ENCODE data around the gene PHTF2.
"Not testable (repeated sequence)": the region's sequence is repeated elsewhere in the genome, so short reads cannot be mapped to it uniquely, and the experiment has no call there.

The PHTF2 gene

DNA sequence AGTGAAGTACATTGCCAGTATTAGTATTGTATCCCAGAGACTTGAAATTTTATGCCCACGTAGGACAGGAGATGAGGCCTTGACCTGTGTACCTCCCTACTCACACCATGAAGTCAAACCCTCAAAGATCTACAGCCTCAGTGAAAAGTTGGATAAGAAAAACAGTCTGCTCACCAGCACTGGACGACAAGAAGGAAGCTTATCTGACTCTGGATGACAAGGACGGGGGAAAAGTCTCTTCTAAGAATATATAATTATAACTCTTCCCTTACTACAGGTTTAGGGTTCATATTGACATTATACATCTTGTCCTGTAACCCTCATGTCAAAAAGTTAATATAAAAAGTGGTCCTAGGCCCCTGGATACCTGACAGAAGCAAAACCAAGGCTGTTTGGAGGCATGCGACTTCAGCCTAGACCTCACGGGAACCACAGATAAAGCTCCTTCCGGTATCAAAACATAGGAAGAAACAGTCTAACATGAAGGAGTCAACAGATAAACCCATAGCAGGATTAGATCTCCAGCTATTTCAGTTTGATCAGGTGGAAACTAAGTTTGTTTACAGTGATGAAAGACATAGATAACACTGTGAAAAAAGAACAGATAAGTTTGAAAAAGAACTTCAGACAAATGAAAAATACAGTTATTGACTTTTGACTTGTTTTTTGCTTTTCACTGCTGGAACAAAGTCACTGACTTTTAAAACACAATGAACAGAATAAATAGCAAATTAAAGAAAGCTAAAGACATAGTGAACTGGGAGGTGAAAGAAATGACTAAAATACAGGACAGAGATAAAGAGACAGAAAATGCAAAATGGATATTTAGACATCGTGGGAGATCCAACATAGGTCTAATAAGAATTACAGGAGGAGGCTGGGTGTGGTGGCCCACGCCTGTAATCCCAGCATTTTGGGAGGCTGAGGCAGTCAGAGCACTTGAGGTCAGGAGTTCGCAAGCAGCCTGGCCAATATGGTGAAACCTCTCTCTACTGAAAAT is 145.9 kb downstream of the PHTF2 start:
- no peak for DNase-seq

DNA sequence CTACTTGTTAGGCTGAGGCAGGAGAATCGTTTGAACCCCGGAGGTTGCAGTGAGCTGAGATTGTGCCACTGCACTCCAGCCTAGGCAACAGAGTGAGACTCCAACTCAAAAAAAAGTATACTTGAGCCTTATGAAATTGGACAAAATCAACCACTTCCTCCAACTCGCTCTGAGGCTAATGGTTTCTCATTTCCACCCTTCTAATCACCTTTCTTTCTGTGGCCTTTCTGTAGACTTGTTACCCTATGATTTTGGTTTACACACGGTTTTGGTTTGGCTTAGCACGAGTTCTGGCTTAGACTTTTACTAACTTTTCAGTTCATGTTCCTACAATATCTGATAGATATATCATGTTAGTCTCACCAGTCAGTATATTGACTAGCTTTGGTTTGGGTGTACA is 152.0 kb downstream of the PHTF2 start:
- DNase-seq: no peak

DNA sequence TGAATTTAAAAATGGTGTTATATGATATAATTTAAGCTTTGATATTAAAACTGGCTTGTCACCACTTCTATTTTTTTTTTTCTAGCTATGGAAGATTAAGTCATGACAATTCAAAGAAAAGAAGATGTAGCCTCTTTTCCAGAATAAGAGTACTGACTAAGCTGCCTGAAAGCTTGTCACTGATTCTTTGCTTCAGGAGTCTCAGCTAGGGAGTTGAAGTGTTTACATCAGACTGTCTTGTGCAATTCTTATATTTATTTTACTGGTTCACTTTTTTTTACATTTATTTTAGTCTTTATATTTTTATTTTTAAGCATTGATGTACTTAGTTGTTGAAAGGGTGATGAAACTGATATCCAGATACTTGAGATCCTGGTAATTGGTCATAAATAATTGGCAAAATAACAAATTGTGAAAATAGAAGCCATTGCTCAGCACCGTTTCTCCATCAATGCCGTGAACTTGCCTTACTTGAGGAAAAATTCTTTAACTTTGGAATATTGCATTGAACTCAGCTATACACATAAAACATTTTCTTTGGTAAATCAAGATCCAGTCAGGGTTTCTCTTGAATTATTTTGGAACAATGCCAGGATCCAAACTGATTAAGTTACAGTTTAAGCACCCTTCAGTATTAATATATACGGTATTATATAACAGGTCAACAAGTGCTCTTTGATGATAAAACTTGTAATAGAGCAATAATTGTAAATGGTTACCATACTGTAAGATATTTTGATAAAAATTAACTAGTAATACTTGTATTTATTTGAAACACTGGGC is 156.4 kb downstream of the PHTF2 start:
- no peak for DNase-seq

DNA sequence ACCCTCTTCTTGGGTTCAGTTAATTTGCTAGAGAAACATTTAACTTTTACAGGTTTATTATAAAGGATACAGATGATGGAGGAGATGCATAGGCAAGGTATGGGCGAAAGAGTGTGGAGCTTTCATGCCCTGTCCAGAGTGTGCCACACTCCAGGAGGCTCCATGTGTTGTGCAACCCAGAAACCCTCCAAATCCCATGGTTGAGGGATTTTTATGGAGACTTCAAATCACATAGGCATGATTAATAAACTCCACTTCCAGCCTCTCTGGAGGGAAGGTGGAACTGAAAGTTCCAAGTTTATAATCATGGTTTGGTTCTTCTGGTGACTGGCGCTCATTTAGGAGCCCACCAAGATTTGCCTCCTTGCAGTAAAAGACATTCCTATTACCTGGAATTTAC is 159.9 kb downstream of the PHTF2 start:
- DNase-seq: no peak

DNA sequence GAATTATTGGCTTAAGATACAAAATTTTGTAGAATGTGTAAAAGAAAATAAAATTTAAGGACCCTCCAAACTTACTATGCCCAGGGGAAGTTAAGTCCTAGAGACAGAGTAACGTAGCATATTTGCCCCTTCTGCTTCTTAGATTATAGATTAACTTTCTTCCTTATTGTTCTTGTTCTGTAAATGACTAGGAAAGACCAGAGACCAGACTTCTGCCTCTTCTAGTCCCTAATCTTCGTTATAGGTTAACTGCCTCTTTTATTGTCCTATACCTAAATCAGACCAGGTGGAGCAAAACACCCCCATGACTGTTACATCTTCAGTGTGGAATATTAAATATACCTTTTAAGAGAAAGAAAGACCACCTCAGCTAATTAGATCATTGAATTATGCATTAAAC is 160.5 kb downstream of the PHTF2 start:
- no peak for DNase-seq

DNA sequence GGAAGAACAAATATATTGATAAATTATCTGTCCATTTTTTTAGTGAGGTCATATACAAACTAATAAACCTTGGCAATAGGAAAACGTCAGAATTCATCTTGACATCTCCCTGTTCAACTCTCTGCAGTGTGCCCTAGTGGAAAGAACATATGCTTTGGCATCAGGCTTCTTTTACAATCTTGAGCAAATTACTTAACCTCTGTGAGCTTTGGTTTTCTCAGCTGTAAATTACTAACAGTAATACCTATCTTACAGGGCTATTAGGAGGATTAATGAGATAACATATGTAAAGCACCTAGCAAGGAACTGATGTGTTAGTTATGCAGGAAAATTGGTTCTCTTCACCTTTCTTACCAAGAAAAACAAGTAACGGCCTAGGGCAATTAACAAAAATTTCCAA is 161.8 kb downstream of the PHTF2 start:
- DNase-seq: no peak

DNA sequence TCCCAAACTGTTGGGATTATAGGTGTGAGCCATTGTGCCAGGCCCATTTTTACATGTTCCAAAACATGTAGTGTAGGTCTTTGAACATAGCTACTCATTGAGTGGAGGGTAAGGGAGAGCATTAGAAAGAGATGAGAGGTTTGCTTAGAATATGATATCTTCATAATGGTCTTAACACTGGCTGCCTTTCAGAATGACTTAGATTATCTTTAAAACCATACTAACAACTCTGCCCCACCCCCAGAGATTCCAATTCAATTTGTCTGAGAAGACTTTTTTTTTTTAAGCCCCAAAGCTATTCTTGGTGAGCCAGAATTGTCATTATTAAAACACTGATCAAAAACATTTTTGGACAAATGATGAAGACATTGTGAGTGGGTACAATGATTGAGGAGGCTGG is 168.9 kb downstream of the PHTF2 start:
- no peak for DNase-seq

DNA sequence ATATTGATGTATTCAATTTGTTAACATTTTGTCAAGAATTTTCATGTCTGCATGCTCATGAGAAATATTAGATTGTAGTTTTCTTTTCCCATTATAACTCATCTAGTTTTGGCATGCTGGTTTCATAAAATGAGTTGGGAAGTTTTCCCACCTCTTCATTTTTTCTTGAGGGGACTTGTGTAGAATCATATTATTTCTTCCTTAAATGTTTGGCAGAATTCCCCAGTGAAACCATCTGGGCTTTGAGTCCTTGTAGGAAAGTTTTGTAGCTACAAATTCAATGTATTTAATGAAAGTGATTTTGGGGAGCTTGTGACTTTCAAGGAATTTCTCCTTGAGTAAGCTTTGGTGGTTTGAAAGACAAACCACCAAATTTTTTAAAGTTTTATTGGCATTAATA is 173.2 kb downstream of the PHTF2 start:
- no peak for DNase-seq

DNA sequence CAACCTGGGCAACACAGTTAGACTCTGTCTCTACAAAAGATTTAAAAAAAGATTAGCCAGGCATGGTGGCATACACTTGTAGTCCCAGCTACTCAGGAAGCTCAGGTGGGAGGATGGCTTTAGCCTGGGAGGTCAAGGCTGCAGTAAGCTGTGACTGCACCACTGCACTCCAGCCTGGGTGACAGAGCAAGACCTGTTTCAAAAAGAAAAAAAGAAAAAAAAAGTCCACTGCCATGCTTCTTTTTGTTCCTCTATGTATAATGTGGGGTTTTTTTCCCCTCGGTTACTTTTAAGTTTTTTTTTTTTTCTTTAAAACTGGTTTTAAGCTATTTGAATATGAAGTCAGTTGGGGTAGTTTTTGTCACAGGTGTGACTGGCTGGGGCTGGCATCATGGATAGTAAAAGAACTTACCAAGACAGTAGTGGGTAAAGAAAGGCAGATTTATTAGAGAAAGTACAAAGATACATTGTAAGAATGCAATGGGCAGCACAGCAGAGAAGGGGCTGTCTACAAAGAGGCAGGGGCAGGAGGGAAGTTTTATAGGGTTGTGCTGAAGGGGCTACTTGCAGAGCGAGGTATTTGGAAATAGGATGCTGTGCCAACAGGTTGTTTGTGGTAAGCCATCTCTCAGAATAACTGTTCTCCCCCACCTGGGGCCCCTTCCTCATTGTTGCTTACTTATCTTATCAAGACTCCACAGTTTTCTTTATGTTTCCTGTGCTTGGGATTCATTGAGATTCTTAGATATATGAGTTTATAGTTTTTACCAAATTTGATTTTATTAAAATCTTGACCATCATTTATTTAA is 177.3 kb downstream of the PHTF2 start:
- no peak for DNase-seq

DNA sequence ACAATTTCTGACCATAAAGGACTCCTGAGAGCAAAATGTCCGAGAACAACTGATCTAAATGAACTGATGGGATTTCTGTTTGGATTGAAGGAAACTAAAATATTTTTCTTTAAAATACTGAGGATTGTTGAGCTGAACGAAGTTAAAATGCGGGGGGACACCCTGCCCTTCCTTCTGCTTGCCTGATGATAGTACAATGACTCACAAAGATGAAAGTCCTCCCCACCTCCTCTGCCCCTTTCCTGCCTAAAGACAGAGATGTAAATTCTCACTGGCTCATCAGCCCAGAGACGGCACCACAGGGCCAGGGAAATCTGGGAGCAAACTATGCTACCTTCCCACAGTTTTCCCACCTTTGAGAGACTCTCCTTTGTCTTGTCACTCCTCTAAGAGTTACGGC is 180.6 kb downstream of the PHTF2 start:
- DNase-seq: no peak

DNA sequence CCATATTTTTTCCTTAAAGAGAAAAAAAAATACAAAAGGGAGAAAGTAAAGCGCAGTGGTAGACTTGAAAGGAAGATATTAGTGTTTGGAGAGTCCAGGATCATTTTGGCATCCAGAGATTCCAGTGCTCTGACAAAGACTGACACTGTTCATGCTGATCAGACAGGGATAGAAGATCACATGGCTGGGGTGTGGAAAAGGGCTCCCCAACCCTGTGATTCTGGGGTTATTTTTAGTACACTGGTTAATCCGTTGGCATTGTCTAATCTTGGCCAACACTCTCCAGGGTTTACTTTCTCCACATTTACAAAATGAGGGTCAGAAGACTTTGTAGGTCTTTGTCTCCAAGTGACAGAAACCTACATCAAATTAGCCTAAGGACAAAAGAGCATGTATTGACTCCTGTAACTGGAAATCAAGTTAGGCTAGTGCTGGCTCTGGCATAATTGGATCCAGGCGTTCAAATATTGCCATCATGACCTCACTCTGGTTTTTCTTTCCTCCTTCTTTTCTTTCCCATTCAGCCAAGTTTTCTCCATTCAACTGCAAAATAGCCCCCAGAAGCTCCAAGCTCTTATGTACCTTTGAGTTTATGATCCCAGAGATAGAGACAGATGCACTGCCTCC is 181.6 kb downstream of the PHTF2 start:
- DNase-seq: no peak

DNA sequence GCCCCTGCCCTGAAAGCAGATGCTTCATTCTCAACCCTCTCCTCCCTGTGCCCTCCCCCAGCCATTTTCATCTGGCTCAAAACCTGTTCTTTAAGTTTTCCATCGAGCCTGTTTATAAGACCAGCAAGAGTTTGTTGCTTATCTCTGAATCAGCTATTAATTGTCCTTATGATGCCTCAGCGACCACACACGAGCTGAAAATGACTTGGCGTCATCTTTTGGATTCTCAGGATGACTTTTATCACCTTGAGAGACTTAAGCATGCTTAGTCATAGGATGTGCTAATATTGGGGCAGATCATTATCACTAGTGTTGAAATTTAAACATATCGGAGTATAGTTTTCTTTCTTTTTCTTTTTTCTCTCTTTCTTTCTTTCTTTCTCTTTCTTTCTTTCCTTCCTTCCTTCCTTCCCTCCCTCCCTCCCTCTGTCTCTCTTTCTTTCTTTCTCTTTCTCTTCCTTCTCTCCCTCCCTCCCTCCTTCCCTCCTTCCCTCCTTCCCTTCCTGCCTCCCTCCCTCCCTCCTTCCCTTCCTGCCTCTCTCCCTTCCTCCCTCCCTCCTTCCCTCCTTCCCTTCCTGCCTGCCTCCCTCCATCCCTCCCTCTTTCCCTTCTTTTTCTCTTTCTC is 184.5 kb downstream of the PHTF2 start:
- no peak for DNase-seq

DNA sequence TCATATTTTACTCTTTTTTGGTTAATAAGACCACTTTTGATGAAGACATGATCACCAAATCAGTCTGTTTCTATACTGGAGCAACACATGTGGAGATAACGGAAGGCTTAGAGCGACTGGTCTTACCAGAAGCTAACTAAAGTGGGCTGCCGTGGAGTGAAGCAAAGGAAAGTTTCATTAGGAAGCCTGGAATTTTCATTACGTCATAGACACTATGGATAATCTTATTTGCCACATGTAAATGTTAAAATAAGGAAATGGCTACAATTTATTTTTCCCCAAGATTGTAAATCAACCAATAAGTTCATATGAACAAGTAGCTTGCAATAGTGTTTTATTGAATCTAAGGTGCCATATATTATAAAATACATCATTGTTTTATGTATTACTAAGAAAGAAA is 185.4 kb downstream of the PHTF2 start:
- no peak for DNase-seq

DNA sequence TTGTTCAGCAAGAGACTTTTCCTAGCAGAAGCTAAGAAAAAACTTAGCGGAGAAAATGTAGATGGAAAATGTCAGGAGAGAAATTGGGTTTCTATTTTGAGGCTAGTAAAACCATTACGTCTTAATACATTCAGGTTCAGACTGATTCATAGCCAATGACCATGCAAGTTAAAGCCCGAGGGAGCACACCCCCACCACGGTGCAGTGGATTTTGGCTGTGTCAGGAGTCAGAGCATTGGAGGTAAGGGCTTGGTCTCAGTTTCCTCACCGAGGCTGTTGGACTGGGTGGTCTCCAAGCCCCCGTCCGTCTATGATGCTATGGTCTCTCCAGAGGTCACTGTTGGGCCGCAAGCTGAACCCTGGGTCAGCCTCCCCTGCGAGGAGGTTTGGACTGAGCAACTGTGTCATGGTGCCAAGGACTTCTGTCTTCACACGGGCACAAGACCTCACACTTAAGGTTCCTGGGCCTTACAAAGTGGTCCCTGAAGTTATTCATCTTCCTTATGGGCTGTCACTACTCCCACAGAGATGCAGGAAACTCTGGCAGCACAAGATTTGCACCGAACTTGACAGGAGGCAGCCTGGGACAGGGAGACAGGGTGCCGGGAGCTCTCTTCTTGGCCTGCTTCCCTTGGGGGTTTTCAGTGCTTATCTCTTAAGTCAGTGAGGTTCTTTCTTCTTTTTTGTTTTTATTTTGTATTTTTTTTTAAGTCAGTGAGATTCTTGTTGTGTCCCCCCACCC is 186.8 kb downstream of the PHTF2 start:
- DNase-seq: no peak

DNA sequence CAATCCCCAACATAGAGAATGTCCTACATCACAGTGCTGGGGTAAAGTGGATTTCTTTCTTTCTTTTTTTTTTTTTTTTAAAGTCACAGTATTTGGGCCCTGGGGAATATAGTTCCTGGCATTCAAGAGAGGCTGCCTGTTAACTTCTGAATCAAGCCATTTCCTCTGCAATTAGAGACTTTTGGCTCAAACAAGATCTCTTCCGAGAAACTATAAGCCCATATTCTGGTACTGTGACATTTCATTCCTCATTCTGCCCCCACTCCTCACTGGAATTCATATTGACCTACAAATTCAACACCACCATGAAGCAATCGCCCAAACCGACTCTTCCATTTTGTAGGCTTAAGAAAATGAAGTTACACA is 187.4 kb downstream of the PHTF2 start:
- no peak for DNase-seq

DNA sequence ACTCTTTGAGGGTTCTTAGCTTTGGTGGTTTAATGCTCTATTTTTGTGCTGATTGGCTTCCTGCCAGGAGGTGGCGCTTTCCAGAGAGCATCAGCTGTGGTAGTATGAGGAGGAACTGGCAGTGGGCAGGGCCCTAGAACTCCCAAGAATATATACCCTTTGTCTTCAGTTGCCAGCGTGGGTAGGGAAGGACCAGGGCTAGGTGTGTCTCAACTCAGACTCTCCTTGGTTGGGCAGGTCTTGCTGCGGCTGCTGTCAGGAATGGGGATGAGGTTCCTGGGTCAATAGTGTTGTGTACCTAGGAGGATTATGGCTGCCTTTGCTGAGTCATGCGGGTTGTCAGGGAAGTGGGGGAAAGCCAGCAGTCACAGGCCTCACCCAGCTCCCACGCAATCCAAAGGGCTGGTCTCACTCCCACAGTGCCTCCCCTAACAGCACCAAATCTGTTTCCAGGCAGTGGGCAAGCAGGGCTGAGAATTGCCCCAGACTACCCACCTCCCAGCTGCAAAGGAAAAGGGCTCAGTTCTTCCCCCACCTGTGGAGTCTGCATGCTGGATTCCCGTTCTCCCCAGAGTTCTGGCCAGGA is 191.5 kb downstream of the PHTF2 start:
- DNase-seq: no peak

DNA sequence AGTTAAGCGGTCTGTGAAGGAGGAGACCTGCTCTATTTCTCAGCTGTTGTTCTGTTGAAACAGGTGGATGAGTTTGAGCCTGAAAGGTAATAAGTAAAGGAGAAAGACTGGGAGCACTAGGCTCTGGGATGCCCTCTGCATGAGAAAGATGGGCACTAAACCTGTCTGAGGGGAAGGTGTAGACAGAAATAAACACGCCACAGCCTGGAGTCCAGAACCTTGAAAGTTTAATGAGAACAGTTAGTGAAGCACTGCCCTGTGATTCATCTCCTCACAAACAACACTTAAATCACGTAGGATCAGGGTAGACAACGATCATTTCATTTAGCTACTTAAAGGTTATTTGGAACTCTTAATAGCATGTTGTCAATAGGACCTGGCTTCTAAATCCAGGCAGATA is 193.1 kb downstream of the PHTF2 start:
- no peak for DNase-seq

DNA sequence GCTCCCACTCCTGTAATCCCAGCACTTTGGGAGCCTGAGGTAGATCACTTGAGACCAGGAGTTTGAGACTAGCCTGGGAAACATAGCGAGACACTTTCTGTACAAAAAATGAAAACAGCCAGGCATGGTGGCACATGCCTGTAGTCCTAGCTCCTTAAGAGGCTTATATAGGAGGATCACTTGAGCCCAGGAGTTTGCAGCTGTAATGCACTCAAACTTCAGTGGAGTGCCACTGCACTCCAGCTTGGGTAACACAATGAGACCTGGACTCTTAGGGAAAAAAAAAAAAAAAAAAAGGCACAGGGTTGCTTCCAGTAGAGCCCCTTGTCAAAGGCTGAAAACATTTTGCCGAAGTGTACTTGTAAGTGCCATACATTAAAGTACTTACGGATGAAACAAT is 195.3 kb downstream of the PHTF2 start:
- DNase-seq: no peak

DNA sequence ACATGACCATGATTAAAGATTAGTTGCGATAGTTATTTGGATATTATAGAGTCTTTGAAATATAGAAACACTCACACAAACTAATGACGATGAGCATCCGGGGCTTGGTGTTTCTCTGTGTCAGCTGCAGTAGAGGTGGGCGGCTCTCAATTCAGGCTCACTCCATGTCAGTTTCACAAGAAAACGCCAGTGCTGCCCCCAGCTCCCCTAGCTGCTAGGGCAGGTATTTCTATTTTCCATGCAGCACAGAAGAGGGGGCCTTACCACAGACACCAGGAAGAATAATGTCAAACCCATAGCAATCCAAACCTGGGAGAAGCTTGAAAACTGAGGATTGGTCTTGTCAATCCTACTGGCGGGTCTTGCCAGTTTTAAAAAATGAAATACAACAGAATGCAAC is 197.1 kb downstream of the PHTF2 start:
- no peak for DNase-seq

DNA sequence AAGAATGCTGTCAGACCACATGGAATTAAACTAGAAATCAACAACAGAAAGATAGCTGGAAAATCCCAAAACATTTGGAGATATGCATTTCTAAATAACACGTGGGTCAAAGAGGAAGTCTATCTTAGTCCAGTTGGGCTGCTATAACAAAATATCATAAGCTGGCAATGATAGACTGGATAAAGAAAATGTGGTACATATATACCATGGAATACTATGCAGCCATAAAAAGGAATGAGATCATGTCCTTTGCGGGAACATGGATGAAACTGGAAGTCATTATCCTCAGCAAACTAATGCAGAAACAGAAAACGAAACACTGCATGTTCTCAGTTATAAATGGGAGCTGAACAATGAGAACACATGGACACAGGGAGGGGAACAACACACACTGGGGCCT is 200.6 kb downstream of the PHTF2 start:
- not testable (repeated sequence) for DNase-seq

DNA sequence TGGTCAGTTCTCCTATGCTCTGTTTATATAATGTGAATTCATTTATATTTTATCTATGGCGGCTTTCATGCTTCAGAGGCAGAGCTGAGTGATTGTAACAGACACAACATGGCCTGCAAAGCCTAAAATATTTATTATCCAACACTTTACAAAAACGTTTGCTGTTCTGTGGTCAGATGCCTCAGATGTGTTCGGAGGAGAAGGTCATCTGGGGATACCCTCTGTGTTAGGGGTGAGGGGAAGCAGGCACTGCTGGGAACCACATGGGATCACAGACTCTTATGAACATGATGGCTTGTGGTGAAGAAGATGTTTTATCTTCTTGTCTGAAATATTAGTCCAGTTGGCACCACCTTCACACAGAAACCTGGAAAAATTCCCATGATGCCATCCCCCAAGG is 203.4 kb downstream of the PHTF2 start:
- DNase-seq: no peak

Measured in NCI-H446 (cell line).